Dermis microvascular lymphatic vessel endothelial cell (primary cell): ENCODE data around the gene TRNT1. TPM values are rescaled to one million over a fixed set of nuclear protein-coding genes. Genes with fewer than 3 reads are reported as not detected.

Source experiments
- DNase-seq, 2 donors: peaks; one replicate each; pipeline versions ENCODE4 v3.0.0 to v3.0.0-alpha.2; 2010; ENCODE audit warnings: low read depth in 2 of 2
- total RNA-seq: library from RNA; depleted of rRNA; stranded (reverse); fragments of >200 nt; gene quantifications from 2 replicates; pipeline ENCODE4 v1.2.1, GENCODE V29; 2014

The TRNT1 gene
- total RNA-seq, 1 donor from 2014 or later: 18.0 TPM

- peak; percentile 38 to 72 for DNase-seq
Measured at GRCh38 chr3:3177861-3178497, 51.2 kb downstream of the TRNT1 start.

- DNase-seq: peak in 1 of 2 donors; percentile 19
Measured at GRCh38 chr3:3178498-3179328, 52.0 kb downstream of the TRNT1 start.

GRCh38 chr3:3179407-3180094, 52.8 kb downstream of the TRNT1 start, which contains the start of gene CRBN:
Gene CRBN (minus strand): TSS chr3:3179691. CDS start chr3:3179687, 4 bp downstream.
- peak; percentile 70 to 86 for DNase-seq

- DNase-seq: no peak
Measured at GRCh38 chr3:3180456-3180855, 53.7 kb downstream of the TRNT1 start.

GRCh38 chr3:3184876-3185275, 58.1 kb downstream of the TRNT1 start:
- DNase-seq: no peak

GRCh38 chr3:3189102-3189727, 62.5 kb downstream of the TRNT1 start:
- DNase-seq: no peak

- no peak for DNase-seq
Measured at GRCh38 chr3:3189961-3190360, 63.2 kb downstream of the TRNT1 start.

- no peak for DNase-seq
Measured at GRCh38 chr3:3191675-3192285, 65.0 kb downstream of the TRNT1 start.

GRCh38 chr3:3192286-3192675, 65.5 kb downstream of the TRNT1 start:
- DNase-seq: no peak

- DNase-seq: no peak
Measured at GRCh38 chr3:3194861-3195260, 68.1 kb downstream of the TRNT1 start.

GRCh38 chr3:3196148-3196861, 69.6 kb downstream of the TRNT1 start:
- peak in 1 of 2 donors; percentile 19 for DNase-seq

Other genes with a start within 250 kb of the TRNT1 start
- gene IL5RA, start 16.6 kb upstream of the TRNT1 start, total RNA-seq: not detected in 2 replicates
- 55.2 and 74.2 TPM in 2 replicates for gene CRBN, start 52.8 kb downstream of the TRNT1 start, total RNA-seq